Mucosa of rectum (tissue), 2 donors: ENCODE data around the gene TNRC6C.
"Not testable (repeated sequence)": the region's sequence is repeated elsewhere in the genome, so short reads cannot be mapped to it uniquely, and the experiment has no call there.

Experiments
- H3K27ac ChIP-seq, 2 donors: one replicate each; pipeline ENCODE4 v1.7.0; 2013; ENCODE audit warnings: inconsistent platforms in 2 of 2, low read depth in 2 of 2, low read length in 2 of 2
- H3K27me3 ChIP-seq, 2 donors: one replicate each; pipeline ENCODE4 v1.7.0; 2013; ENCODE audit warnings: low read length in 2 of 2; ENCODE audit not compliant: control insufficient read depth in 2 of 2, insufficient read depth in 2 of 2
- H3K36me3 ChIP-seq, 2 donors: one replicate each; pipeline ENCODE4 v1.7.0; 2013; ENCODE audit warnings: low read length in 2 of 2; ENCODE audit not compliant: control insufficient read depth in 2 of 2, insufficient read depth in 2 of 2
- H3K4me1 ChIP-seq, 2 donors: one replicate each; pipeline ENCODE4 v1.7.0; 2013; ENCODE audit warnings: low read length in 2 of 2, mild to moderate bottlenecking in 1 of 2; ENCODE audit not compliant: control insufficient read depth in 2 of 2, insufficient read depth in 2 of 2
- H3K4me3 ChIP-seq, 2 donors: one replicate each; pipeline ENCODE4 v1.7.0; 2013; ENCODE audit warnings: low read length in 2 of 2
- H3K9ac ChIP-seq, 2 donors: one replicate each; pipeline ENCODE4 v1.7.0; 2013; ENCODE audit warnings: low read length in 2 of 2, low read depth in 1 of 2, mild to moderate bottlenecking in 1 of 2
- H3K9me3 ChIP-seq, 2 donors: one replicate each; pipeline ENCODE4 v1.7.0; 2013; ENCODE audit warnings: low read length in 2 of 2; ENCODE audit not compliant: control insufficient read depth in 2 of 2
- donor health status: healthy.
- donor health status: Normal muscosa, but diverticular disease.

TNRC6C gene

GRCh38 chr17:78133971-78134898 is 175.7 kb downstream of the TNRC6C start:
- Histone ChIP-seq H3K4me1 (peaks cover 24 to 36% of the 10 kb centered on the region in 2 donors), H3K9ac (no peak overlapping the region), H3K4me3 (peak overlapping the region in 1 of 2 donors; percentile 37), H3K9me3 (no peaks in the 10 kb centered on the region), H3K36me3 (peaks cover 0 to 7% of the 10 kb centered on the region in 2 donors), H3K27me3 (no peaks in the 10 kb centered on the region), H3K27ac (peak overlapping the region in 1 of 2 donors; percentile 90)

- Histone ChIP-seq H3K9me3 (no peaks in the 10 kb centered on the region), H3K4me3 (no peak overlapping the region), H3K4me1 (peaks cover 17 to 30% of the 10 kb centered on the region in 2 donors), H3K27me3 (no peaks in the 10 kb centered on the region), H3K9ac (no peak overlapping the region), H3K27ac (no peak overlapping the region), H3K36me3 (peaks cover 0 to 7% of the 10 kb centered on the region in 2 donors)
These were observed 176.4 kb downstream of the TNRC6C start for GRCh38 chr17:78134899-78135385.

- Histone ChIP-seq H3K4me3 (no peak overlapping the region), H3K36me3 (peaks cover 0 to 7% of the 10 kb centered on the region in 2 donors), H3K4me1 (peaks cover 18 to 26% of the 10 kb centered on the region in 2 donors), H3K27ac (no peak overlapping the region), H3K9me3 (no peaks in the 10 kb centered on the region), H3K27me3 (no peaks in the 10 kb centered on the region), H3K9ac (no peak overlapping the region)
These were observed 177.5 kb downstream of the TNRC6C start for GRCh38 chr17:78135858-78136500.

- Histone ChIP-seq H3K36me3 (peaks cover 0 to 7% of the 10 kb centered on the region in 2 donors), H3K4me1 (peaks cover 30 to 32% of the 10 kb centered on the region in 2 donors), H3K27me3 (no peaks in the 10 kb centered on the region), H3K4me3 (no peak overlapping the region), H3K27ac (peak overlapping the region in 1 of 2 donors; percentile 16), H3K9me3 (no peaks in the 10 kb centered on the region), H3K9ac (peak overlapping the region in 1 of 2 donors; percentile 5)
These were observed 179.1 kb downstream of the TNRC6C start for GRCh38 chr17:78137392-78138203.

- Histone ChIP-seq H3K4me3 (no peak overlapping the region), H3K27me3 (no peaks in the 10 kb centered on the region), H3K9ac (no peak overlapping the region), H3K9me3 (no peaks in the 10 kb centered on the region), H3K4me1 (peaks cover 30 to 32% of the 10 kb centered on the region in 2 donors), H3K36me3 (peaks cover 0 to 7% of the 10 kb centered on the region in 2 donors), H3K27ac (no peak overlapping the region)
These were observed 179.9 kb downstream of the TNRC6C start for GRCh38 chr17:78138204-78139060.

GRCh38 chr17:78139861-78140168 is 181.3 kb downstream of the TNRC6C start:
- H3K4me1 ChIP-seq: peaks cover 35 to 37% of the 10 kb centered on the region in 2 donors
- H3K9ac ChIP-seq: peak overlapping the region in 1 of 2 donors; percentile 56
- peak overlapping the region; percentile 1 to 44 for H3K4me3 ChIP-seq
- not testable (repeated sequence) for H3K36me3 ChIP-seq, H3K9me3 ChIP-seq, H3K27me3 ChIP-seq
- H3K27ac ChIP-seq: peak overlapping the region; percentile 25 to 67

DNA sequence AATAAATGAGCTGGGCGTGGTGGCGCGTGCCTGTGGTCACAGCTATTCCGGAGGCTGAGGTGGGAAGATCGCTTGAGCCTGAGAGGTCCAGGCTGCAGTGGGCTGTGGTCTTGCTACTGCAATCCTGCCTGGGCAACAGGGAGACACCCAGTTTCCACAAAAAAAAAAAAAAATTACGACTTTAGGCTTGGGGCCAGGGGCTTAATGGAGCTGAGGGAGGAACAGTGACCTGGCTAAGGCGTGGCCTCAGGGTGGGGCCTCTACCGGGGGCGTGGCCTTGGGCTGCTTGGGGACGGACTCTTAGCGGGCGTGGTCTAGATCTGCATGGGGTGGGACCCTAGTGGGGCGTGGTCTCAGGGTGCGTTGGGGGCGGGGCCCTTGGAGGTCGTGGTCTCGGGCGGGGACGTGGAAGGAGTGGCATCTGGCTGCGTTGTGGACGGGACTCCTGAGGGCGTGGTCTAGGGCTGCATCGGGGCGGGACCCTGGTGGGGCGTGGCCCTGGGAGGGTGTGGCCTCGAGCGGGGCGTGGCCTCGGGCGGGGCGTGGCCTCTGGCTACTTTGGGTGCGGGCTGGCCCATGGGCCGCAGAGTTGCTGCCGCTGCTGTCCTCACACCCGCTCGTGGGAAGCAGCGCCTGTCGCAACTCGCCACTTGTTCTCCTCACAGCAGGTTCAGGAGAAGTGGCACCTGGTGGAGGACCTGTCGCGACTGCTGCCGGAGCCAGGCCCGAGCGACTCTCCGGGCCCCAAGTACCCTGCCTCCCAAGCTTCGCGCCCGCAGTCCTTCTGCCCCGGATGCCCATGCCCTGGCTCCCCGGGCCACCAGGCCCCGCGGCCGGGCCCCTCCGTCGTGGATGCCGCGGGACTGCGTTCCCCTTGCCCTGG is 181.9 kb downstream of the TNRC6C start:
- peak overlapping the region; percentile 56 to 59 for H3K9ac ChIP-seq
- H3K4me3 ChIP-seq: peak overlapping the region; percentile 22 to 44
- H3K36me3 ChIP-seq: peaks cover 0 to under 1% of the 10 kb centered on the region in 2 donors
- H3K27me3 ChIP-seq: no peaks in the 10 kb centered on the region
- H3K27ac ChIP-seq: peak overlapping the region; percentile 25 to 67
- peaks cover 41 to 43% of the 10 kb centered on the region in 2 donors for H3K4me1 ChIP-seq
- no peaks in the 10 kb centered on the region for H3K9me3 ChIP-seq

GRCh38 chr17:78141437-78142118 is 183.1 kb downstream of the TNRC6C start:
- Histone ChIP-seq H3K4me3 (no peak overlapping the region), H3K9me3 (no peaks in the 10 kb centered on the region), H3K27ac (peak overlapping the region in 1 of 2 donors; percentile 19), H3K27me3 (no peaks in the 10 kb centered on the region), H3K9ac (peak overlapping the region in 1 of 2 donors; percentile 13), H3K36me3 (no peaks in the 10 kb centered on the region), H3K4me1 (peaks cover 46 to 48% of the 10 kb centered on the region in 2 donors)
